Thyroid gland (tissue), 4 donors: ENCODE results near the gene CFAP97.

ENCODE experiments used
- CTCF ChIP-seq, 6 experiments: fragments of 200-600 bp in 3 of 6; fragments of 450-650 bp in 3 of 6; sonication (generic) in 3 of 6; IDR thresholded peaks; one replicate each; pipeline ENCODE4 v1.5.1; 2016 to 2019; ENCODE audit warnings: antibody characterized with exemption in 6 of 6, mild to moderate bottlenecking in 2 of 6, inconsistent platforms in 1 of 6, moderate library complexity in 1 of 6
- POLR2A ChIP-seq, 2 donors: fragments of 450-650 bp; IDR thresholded peaks; one replicate each; pipeline ENCODE4 v1.6.1; 2017; ENCODE audit warnings: antibody characterized with exemption in 2 of 2, mild to moderate bottlenecking in 2 of 2, moderate library complexity in 1 of 2

GRCh38 chr4:185237175-185237574, 33.4 kb upstream of the CFAP97 start:
- TF ChIP-seq CTCF (IDR thresholded peaks at IDR 0.05): no peak
- no peak for TF ChIP-seq POLR2A (IDR thresholded peaks at IDR 0.05)
